Naive thymus-derived CD8-positive, alpha-beta T cell (primary cell): Measurements from ENCODE around the gene TPST1. TPM values are rescaled to one million over a fixed set of nuclear protein-coding genes. Genes with fewer than 3 reads are reported as not detected.
"Not testable (repeated sequence)": the region's sequence is repeated elsewhere in the genome, so short reads cannot be mapped to it uniquely, and the experiment has no call there.

Source experiments
- ATAC-seq, 2 donors: fragments of 150-1000 bp; cut with Tn5 transposase in 1 of 2; sonication (Bioruptor Pico), chemical (Tn5 transposase) in 1 of 2; 1 replicate in 1 of 2; 2 replicates in 1 of 2; pipeline ENCODE4 v1.10.0; 2021; ENCODE audit warnings: mild to moderate bottlenecking in 2 of 2, moderate library complexity in 2 of 2
- POLR2A ChIA-PET: fragments of 350-600 bp; sonication (Branson Sonifier 250); formaldehyde crosslinking; loops from one replicate; lab custom pipeline; 2021; ENCODE audit warnings: antibody characterized with exemption; lab: Charles Lee
- DNase-seq, 10 donors: peaks; one replicate each; pipeline versions ENCODE4 v3.0.0 to v3.0.0-alpha.2; 2020 to 2022
- H3K27ac Mint-ChIP-seq, 10 donors: one replicate each; pipeline ENCODE4 v1.8.0; 2020 to 2022; ENCODE audit warnings: mild to moderate bottlenecking in 10 of 10, mixed read lengths in 10 of 10, moderate library complexity in 4 of 10, inconsistent platforms in 1 of 10
- H3K27me3 Mint-ChIP-seq, 5 donors: one replicate each; pipeline ENCODE4 v1.8.0; 2021 to 2022; ENCODE audit warnings: mixed read lengths in 5 of 5
- H3K36me3 Mint-ChIP-seq, 3 donors: one replicate each; pipeline ENCODE4 v1.8.0; 2020 to 2022; ENCODE audit warnings: mixed read lengths in 3 of 3, mild to moderate bottlenecking in 2 of 3, inconsistent platforms in 1 of 3
- H3K4me1 Mint-ChIP-seq, 4 donors: one replicate each; pipeline ENCODE4 v1.8.0; 2021 to 2022; ENCODE audit warnings: mixed read lengths in 4 of 4
- H3K4me3 Mint-ChIP-seq, 10 donors: one replicate each; pipeline ENCODE4 v1.8.0; 2020 to 2022; ENCODE audit warnings: mild to moderate bottlenecking in 10 of 10, mixed read lengths in 10 of 10, moderate library complexity in 6 of 10, inconsistent platforms in 1 of 10
- H3K9me3 Mint-ChIP-seq, 9 donors: one replicate each; pipeline ENCODE4 v1.8.0; 2020 to 2022; ENCODE audit warnings: mixed read lengths in 9 of 9, mild to moderate bottlenecking in 3 of 9, inconsistent platforms in 1 of 9, moderate library complexity in 1 of 9
- polyA plus RNA-seq, 3 donors: library from polyadenylated mRNA; unstranded; fragments of 300-500 nt; fragmentation: Illumina TruSeq; gene quantifications; one replicate each; pipeline ENCODE4 v1.2.3, GENCODE V29; 2021
- total RNA-seq, 8 experiments: library from RNA in 2 of 8; stranded (reverse) in 2 of 8; gene quantifications; one replicate each; pipeline ENCODE4 v1.2.3 and lab custom pipeline; 2021 to 2026

TPST1 gene
- total and polyA plus RNA-seq, 5 experiments from 2014 or later = 5.6 to 13.2 (median 7.8) TPM

DNA sequence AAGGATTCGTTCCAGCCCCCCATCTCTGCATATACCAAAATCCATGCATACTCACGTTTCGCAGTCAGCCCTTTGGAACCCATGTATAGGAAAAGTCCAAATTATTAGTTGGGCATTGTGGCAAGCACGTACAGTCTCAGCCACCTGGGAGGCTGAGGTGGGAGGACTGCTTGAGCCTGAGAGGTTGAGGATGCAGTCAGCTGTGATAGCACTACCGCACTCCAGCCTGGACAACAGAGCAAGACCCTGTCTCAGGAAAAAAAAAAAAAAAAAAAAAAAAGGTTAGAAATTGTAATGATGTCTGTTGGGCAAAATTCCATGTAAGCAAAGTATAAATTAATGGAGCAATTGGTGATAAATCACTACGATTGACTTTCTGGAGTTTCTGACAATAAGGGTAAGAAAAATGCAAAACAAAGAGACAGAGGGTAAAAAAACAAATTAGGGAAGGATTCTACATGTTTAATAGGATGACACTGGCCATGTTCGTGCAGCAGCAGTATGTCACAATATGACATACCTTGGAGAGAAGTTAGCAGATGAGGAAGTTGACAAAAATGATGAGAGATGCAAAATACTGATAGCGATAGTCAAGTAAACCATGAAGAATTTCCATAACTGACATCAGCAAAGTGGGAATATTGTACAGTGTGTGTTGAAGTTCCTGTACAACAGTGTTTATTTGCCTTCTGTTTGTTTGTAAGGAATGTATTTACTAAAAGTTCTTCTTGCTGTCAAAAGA lies 177.2 kb downstream of the TPST1 start:
- peaks cover 23 to 43% (median 34%) of the 10 kb centered on the region in 3 donors for H3K36me3 Mint-ChIP-seq
- peak overlapping the region in 1 of 10 donors; percentile 18 for H3K27ac Mint-ChIP-seq
- H3K27me3 Mint-ChIP-seq, H3K4me3 Mint-ChIP-seq, DNase-seq, ATAC-seq, POLR2A ChIA-PET: not testable (repeated sequence)
- peaks cover 0 to 20% (median 10%) of the 10 kb centered on the region in 9 donors for H3K9me3 Mint-ChIP-seq
- peaks cover 0 to 11% (median 5%) of the 10 kb centered on the region in 4 donors for H3K4me1 Mint-ChIP-seq

DNA sequence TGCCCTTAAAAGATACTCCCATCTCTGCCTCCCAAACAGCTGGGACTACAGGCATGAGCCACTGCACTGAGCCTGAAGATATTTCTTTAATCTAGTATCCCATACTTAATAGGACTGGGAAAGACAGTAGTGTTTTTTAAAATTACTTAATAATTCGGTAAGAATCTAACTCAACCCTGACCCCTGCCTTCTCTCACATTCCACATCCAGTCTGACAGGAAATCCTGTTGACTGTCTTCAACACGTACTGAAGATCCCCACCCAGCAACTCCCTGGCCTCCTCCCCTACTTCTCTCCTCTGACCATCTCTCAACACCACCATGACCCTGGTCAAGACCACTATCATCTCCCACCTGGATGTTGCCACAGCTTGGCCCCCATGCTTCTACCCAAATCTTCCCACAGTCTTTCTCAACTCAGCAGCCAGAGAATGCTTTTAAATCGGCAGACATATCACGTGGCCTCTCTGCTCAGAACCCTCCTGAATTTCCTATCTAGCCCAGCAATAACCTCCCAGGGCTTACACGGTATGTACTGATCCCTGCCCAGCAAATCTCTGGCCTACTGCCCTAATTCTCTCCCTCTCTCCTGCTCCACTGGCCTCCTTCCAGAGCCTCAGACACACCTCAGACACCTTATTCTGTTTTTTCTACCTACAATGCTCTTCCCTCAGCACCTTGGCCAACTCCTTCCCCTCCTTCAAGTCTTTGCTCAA lies 180.2 kb downstream of the TPST1 start:
- H3K9me3 Mint-ChIP-seq, H3K4me3 Mint-ChIP-seq, H3K27me3 Mint-ChIP-seq, DNase-seq, POLR2A ChIA-PET, ATAC-seq, H3K4me1 Mint-ChIP-seq: not testable (repeated sequence)
- peaks cover 0 to 21% (median 13%) of the 10 kb centered on the region in 3 donors for H3K36me3 Mint-ChIP-seq
- H3K27ac Mint-ChIP-seq = peak overlapping the region in 5 of 10 donors; percentile 1 to 68 (median 44)

DNA sequence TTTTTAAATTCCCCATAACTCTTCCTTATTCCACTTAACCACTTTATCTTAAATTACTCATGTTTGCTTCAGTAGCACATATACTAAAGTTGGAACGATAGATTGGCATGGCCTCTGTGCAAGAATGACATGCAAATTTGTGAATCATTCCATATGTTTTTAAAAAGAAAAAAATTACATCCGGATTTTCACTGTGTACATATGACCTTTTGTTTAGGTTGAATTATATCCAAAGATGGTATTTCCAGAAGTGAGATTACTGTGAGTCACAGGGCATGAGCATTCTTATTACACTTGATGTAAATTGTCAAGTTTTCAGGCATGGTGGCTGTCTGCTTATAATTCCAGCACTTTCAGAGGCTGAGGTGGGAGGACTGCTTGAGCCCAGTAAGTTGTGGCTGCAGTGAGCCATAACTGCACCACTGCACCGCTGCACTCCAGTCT lies 190.0 kb downstream of the TPST1 start:
- H3K9me3 Mint-ChIP-seq, H3K4me3 Mint-ChIP-seq, H3K4me1 Mint-ChIP-seq, POLR2A ChIA-PET, ATAC-seq, DNase-seq, H3K27me3 Mint-ChIP-seq: not testable (repeated sequence)
- peak overlapping the region in 1 of 10 donors; percentile 53 for H3K27ac Mint-ChIP-seq
- peaks cover 5 to 19% (median 14%) of the 10 kb centered on the region in 3 donors for H3K36me3 Mint-ChIP-seq

DNA sequence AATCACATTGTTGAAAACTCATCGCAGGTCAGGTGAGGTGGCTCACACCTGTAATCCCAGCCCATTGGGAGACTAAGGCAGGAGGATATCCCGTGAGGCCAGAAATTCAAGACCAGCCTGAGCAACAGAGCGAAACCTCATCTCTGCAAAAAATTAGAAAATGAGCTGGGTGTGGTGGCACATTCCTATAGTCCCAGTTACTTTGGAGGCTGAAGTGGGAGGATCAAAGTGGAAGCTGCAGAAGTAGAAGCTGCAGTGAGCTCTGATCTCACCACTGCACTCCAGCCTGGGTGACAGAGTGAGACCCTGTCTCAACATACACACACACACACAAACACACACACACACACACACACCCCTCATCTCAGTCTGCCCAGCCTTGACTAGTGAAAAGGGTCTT lies 190.9 kb downstream of the TPST1 start:
- H3K27ac Mint-ChIP-seq, H3K4me1 Mint-ChIP-seq, H3K9me3 Mint-ChIP-seq, DNase-seq, ATAC-seq, H3K4me3 Mint-ChIP-seq, H3K27me3 Mint-ChIP-seq, POLR2A ChIA-PET: not testable (repeated sequence)
- peaks cover 5 to 20% (median 17%) of the 10 kb centered on the region in 3 donors for H3K36me3 Mint-ChIP-seq

DNA sequence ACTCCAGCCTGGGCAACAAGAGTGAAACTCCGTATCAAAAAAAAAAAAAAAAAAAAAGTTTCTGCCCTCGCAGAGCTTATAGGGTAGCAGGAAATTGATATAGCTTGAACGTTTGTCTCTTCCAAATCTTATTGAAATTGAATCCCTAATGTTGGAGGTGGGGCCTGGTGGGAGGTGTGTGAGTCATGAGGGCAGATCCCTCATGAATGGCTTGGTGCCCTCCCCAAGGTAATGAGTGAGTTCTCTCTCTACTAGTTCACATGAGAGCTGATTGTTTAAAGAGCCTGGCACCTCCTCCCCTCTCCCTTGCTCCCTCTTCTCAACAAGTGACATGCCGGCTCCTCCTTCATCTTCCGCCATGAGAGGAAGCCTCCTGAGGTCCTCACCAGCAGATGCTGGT lies 193.7 kb downstream of the TPST1 start:
- H3K4me1 Mint-ChIP-seq, H3K27me3 Mint-ChIP-seq: not testable (repeated sequence)
- peaks cover 0 to 12% (median 10%) of the 10 kb centered on the region in 9 donors for H3K9me3 Mint-ChIP-seq

DNA sequence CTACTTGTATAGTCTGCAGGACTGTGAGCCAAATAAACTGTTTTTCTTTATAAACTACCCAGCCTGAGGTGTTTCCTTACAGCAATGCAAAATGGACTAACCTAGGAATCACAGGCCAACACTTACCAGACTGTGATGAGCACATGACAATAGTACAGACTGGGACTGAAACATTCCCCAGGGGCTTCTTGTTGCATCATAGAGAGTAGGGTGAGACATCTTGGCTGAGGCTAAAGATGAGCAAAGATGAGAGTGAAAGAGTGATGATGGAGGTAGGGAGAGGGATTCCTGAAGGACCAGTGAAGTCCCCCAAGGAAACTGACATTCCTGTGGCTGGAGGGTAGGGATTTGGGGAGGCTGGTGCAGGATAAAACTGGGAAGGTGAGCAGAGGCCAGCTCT lies 194.4 kb downstream of the TPST1 start:
- Mint-ChIP-seq H3K36me3 (peaks cover 17 to 42% (median 42%) of the 10 kb centered on the region in 3 donors), H3K27me3 (no peaks in the 10 kb centered on the region), H3K4me1 (peaks cover 0 to 1% (median 0%) of the 10 kb centered on the region in 4 donors), H3K27ac (no peak overlapping the region), H3K4me3 (no peak overlapping the region), H3K9me3 (peaks cover 0 to 12% (median 10%) of the 10 kb centered on the region in 9 donors)
- POLR2A ChIA-PET = no interaction called here
- DNase-seq (no peak), ATAC-seq (no peak)

More for the DNA sequence above, 193.7 kb downstream of the TPST1 start:
- POLR2A ChIA-PET = interaction anchor here (0.7 kb wide), 2 partner anchors 89 to 1361 kb away, joined by 3 read pairs; no protein-coding TSS in a partner anchor
- ATAC-seq, H3K4me3 Mint-ChIP-seq, DNase-seq: not testable (repeated sequence)
- Mint-ChIP-seq H3K27ac (peak overlapping the region in 2 of 10 donors; percentile 5 to 34), H3K36me3 (peaks cover 17 to 37% (median 37%) of the 10 kb centered on the region in 3 donors)

DNA sequence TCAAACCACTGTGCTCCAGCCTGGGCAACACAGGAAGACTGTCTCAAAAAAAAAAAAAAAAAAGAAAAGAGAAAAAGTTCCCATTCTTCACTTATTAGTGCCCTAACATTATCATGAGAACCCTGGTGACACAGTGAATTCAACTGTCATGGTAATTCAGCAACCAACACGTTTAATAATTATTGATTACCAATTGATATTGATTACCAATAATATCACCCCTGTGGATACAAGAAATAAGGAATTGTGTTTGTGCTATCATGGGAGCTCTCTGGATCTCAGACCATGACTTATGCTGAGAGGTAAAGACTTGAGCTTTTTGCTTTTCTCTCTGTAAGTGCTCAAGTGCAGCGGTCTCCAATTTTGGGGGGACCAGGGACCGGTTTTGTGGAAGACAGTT lies 195.3 kb downstream of the TPST1 start:
- no peak for ATAC-seq
- peaks cover 17 to 39% (median 38%) of the 10 kb centered on the region in 3 donors for H3K36me3 Mint-ChIP-seq

DNA sequence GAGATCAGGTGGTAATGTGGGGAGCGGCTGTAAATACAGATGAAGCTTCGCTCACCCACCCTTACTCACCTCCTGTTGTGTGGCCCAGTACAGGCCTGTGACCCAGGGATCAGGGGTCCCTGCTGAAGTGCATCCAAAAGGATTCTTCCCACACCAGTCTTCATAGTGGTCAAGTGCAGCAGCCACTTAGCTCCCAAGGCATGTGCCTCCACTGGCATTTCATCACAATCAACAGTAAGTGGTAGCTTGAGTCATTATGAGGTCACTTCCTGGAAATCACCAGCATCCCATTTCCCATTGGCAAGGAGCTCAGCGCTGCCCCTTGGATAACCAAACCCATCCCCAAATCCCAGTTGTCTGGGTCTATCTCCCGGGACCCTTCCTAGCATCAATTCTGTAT lies 196.0 kb downstream of the TPST1 start:
- not testable (repeated sequence) for H3K4me1 Mint-ChIP-seq
- H3K9me3 Mint-ChIP-seq = peaks cover 0 to 12% (median 10%) of the 10 kb centered on the region in 9 donors

More for the DNA sequence above, 195.3 kb downstream of the TPST1 start:
- Mint-ChIP-seq H3K27ac (no peak overlapping the region), H3K4me1 (peaks cover 0 to 1% (median 0%) of the 10 kb centered on the region in 4 donors), H3K9me3 (peaks cover 0 to 12% (median 10%) of the 10 kb centered on the region in 9 donors), H3K4me3 (no peak overlapping the region), H3K27me3 (no peaks in the 10 kb centered on the region)
- POLR2A ChIA-PET = no interaction called here
- DNase-seq = no peak

DNA sequence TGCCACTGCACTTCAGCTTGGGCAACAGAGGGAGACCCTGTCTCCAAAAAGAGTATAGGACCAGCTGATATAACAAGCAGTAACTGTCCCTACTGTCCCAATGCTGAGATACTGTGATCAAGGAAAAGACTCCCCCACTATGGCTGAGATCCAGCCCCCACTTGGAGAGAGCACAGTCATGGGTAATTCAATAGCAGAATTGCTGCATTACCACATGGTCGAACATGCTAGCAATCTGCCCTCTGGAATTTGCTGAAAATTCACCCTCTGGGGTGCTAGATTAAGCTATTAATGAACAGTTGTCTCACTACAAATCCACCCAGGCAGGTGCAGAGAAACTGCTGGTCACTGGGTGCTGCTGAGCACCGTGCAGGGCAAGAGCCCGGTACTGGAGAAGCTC lies 196.8 kb downstream of the TPST1 start:
- H3K27me3 Mint-ChIP-seq, POLR2A ChIA-PET, H3K4me3 Mint-ChIP-seq, H3K4me1 Mint-ChIP-seq, H3K27ac Mint-ChIP-seq, DNase-seq, ATAC-seq: not testable (repeated sequence)
- Mint-ChIP-seq H3K36me3 (peaks cover 17 to 41% (median 38%) of the 10 kb centered on the region in 3 donors), H3K9me3 (peaks cover 0 to 12% (median 10%) of the 10 kb centered on the region in 9 donors)

More for the DNA sequence above, 196.0 kb downstream of the TPST1 start:
- POLR2A ChIA-PET, H3K27ac Mint-ChIP-seq, ATAC-seq, H3K4me3 Mint-ChIP-seq, H3K27me3 Mint-ChIP-seq, DNase-seq: not testable (repeated sequence)
- H3K36me3 Mint-ChIP-seq = peaks cover 17 to 41% (median 38%) of the 10 kb centered on the region in 3 donors

DNA sequence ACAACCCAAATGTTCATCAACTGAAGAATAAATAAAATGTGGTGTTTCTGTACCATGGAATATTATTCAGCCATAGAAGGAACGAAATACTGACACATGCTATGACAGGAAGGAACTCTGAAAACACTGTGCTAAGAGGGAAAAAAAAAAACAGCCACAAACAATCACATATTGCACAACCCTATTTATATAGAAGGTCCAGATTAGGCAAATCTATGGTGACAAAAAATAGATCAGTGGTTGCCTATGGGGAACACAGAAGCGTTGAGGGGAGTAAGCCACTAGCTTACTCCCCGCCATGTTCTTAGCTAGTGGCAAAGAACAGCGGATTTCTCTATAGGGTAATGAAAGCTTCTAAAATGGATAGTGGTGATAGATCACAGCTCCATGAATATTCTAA lies 198.4 kb downstream of the TPST1 start:
- peaks cover 17 to 41% (median 38%) of the 10 kb centered on the region in 3 donors for H3K36me3 Mint-ChIP-seq
- ATAC-seq (no peak), DNase-seq (no peak)
- peak overlapping the region in 1 of 10 donors; percentile 82 for H3K27ac Mint-ChIP-seq
- H3K27me3 Mint-ChIP-seq = no peaks in the 10 kb centered on the region
- no peak overlapping the region for H3K4me3 Mint-ChIP-seq
- peaks cover 0 to 12% (median 10%) of the 10 kb centered on the region in 9 donors for H3K9me3 Mint-ChIP-seq
- POLR2A ChIA-PET = no interaction called here
- H3K4me1 Mint-ChIP-seq = peaks cover 0 to 1% (median 0%) of the 10 kb centered on the region in 4 donors

DNA sequence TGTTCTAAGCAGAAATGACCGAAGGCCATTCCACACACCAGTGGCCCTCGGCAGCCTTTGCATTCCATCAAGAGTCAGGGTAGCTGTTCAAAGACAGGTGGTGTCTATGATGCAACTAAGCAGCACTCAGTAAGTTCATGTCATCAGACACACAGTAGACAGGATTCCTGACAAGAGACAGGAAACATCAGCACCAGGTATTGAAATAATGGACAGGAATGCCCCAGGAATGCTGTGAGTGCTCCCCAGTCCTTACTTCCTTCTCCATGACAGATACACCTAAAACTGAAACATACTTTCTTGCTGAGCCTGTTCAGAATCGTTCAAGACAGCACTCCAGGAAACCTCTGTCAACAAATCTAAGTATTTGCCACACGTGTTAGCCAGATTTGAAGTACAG lies 204.4 kb downstream of the TPST1 start:
- peak overlapping the region in 3 of 10 donors; percentile 25 to 72 (median 36) for H3K27ac Mint-ChIP-seq
- ATAC-seq = no peak
- H3K27me3 Mint-ChIP-seq = peaks cover 0 to 1% (median 0%) of the 10 kb centered on the region in 5 donors
- H3K36me3 Mint-ChIP-seq = peaks cover 0 to 14% (median 0%) of the 10 kb centered on the region in 3 donors
- no peak for DNase-seq
- H3K9me3 Mint-ChIP-seq = no peaks in the 10 kb centered on the region
- peaks cover 2 to 11% (median 8%) of the 10 kb centered on the region in 4 donors for H3K4me1 Mint-ChIP-seq
- POLR2A ChIA-PET = no interaction called here
- no peak overlapping the region for H3K4me3 Mint-ChIP-seq
